Keratinocyte (primary cell): ENCODE data around the gene CEP20. TPM values are rescaled to one million over a fixed set of nuclear protein-coding genes. Genes with fewer than 3 reads are reported as not detected.

Source experiments
- DNase-seq: peaks from one replicate; pipeline ENCODE4 v3.0.0-alpha.2; 2011; ENCODE audit warnings: low read depth, missing footprints, low spot score
- FAIRE-seq: peaks from 2 replicates; lab custom pipeline; 2011; peaks lifted over from hg19 to GRCh38; lab: Jason Lieb, UNC
- H2AFZ ChIP-seq: 2 replicates; pipeline ENCODE4 v1.6.0; 2012; ENCODE audit warnings: low read length, control low read depth, inconsistent platforms; ENCODE audit not compliant: control insufficient read depth
- H3K27ac ChIP-seq: 2 replicates; pipeline ENCODE4 v1.5.1; 2011; ENCODE audit warnings: low read length; ENCODE audit not compliant: control insufficient read depth, insufficient read depth
- H3K27me3 ChIP-seq: 3 replicates; pipeline ENCODE4 v1.6.0; 2011; ENCODE audit warnings: low read length; ENCODE audit not compliant: control insufficient read depth, insufficient read depth; ENCODE audit errors: extremely low read depth
- H3K36me3 ChIP-seq, 2 experiments: 2 replicates in 1 of 2; 3 replicates in 1 of 2; pipeline ENCODE4 v1.5.1; 2011; ENCODE audit warnings: low read length in 2 of 2, mild to moderate bottlenecking in 1 of 2; ENCODE audit not compliant: control insufficient read depth in 2 of 2, insufficient read depth in 2 of 2; ENCODE audit errors: extremely low read depth in 1 of 2
- H3K4me1 ChIP-seq: 3 replicates; pipeline ENCODE4 v1.5.1; 2011; ENCODE audit warnings: low read length; ENCODE audit not compliant: control insufficient read depth, insufficient read depth; ENCODE audit errors: extremely low read depth
- H3K4me2 ChIP-seq: 3 replicates; pipeline ENCODE4 v1.6.0; 2011; ENCODE audit warnings: low read depth, low read length; ENCODE audit not compliant: control insufficient read depth, insufficient read depth; ENCODE audit errors: extremely low read depth
- H3K4me3 ChIP-seq, 3 experiments: fragments of 200-600 bp in 1 of 3; sonication (generic) in 1 of 3; 2 replicates in 2 of 3; 3 replicates in 1 of 3; pipeline ENCODE4 v1.5.1; 2011 to 2016; ENCODE audit warnings: low read length in 3 of 3, mild to moderate bottlenecking in 3 of 3, control low read depth in 2 of 3, inconsistent platforms in 1 of 3, low read depth in 1 of 3, mixed read lengths in 1 of 3, mixed run types in 1 of 3, moderate library complexity in 1 of 3; ENCODE audit not compliant: control insufficient read depth in 2 of 3, insufficient read depth in 2 of 3; ENCODE audit errors: extremely low read depth in 1 of 3
- H3K79me2 ChIP-seq: 2 replicates; pipeline ENCODE4 v1.6.0; 2012; ENCODE audit warnings: low read length; ENCODE audit not compliant: control insufficient read depth, insufficient read depth
- H3K9ac ChIP-seq: 3 replicates; pipeline ENCODE4 v1.6.0; 2011; ENCODE audit warnings: low read length; ENCODE audit not compliant: control insufficient read depth, insufficient read depth; ENCODE audit errors: extremely low read depth
- H3K9me1 ChIP-seq: 3 replicates; pipeline ENCODE4 v1.6.0; 2011; ENCODE audit warnings: low read length; ENCODE audit not compliant: control insufficient read depth, insufficient read depth; ENCODE audit errors: extremely low read depth
- H3K9me3 ChIP-seq: 2 replicates; pipeline ENCODE4 v1.5.1; 2012; ENCODE audit warnings: low read depth, low read length; ENCODE audit not compliant: control insufficient read depth
- H4K20me1 ChIP-seq: 3 replicates; pipeline ENCODE4 v1.6.0; 2011; ENCODE audit warnings: low read length; ENCODE audit not compliant: control insufficient read depth, insufficient read depth; ENCODE audit errors: extremely low read depth
- EZH2 ChIP-seq: IDR thresholded peaks from one replicate; pipeline ENCODE4 v1.6.1; 2012; ENCODE audit warnings: inconsistent platforms, mild to moderate bottlenecking, low read length, moderate library complexity
- dilution Hi-C: fragments of 300-500 bp; cut with MboI; formaldehyde crosslinking; loops from one replicate; pipeline ENCODE4 v1.7.0; 2020; ENCODE audit warnings: low sequenced_read_pairs; ENCODE audit not compliant: extremely low pct_ligation_motif_present
- polyA plus RNA-seq, 5 experiments: library from polyadenylated mRNA; depleted of rRNA in 3 of 5; stranded (reverse) in 3 of 5; stranded (forward) in 1 of 5; unstranded in 1 of 5; fragments of >200 nt; gene quantifications; 1 replicate in 1 of 5; 2 replicates in 3 of 5; 3 replicates in 1 of 5; pipeline versions ENCODE4 v1.2.1 to v1.2.3, GENCODE V29; 2011 to 2012; ENCODE audit warnings: missing spikeins in 2 of 5, low read depth in 1 of 5, low replicate concordance in 1 of 5
- TF ChIP-seq, protein P1 (sequence below), 3 experiments: IDR thresholded peaks in 1 of 3; conservative IDR thresholded peaks in 1 of 3; optimal IDR thresholded peaks in 1 of 3; 2 replicates in 2 of 3; 3 replicates in 1 of 3; pipeline versions ENCODE3 to v1.5.1; 2011; ENCODE audit warnings: low read length in 3 of 3, mild to moderate bottlenecking in 3 of 3, moderate library complexity in 2 of 3, control low read depth in 1 of 3, inconsistent platforms in 1 of 3; ENCODE audit not compliant: insufficient read depth in 2 of 3; ENCODE audit errors: extremely low read depth in 1 of 3

Gene CEP20
- polyA plus RNA-seq, 1 donor (not counting 4 experiments of a cell fraction or from before 2014, with no cell fraction given): 44.1 TPM

DNA sequence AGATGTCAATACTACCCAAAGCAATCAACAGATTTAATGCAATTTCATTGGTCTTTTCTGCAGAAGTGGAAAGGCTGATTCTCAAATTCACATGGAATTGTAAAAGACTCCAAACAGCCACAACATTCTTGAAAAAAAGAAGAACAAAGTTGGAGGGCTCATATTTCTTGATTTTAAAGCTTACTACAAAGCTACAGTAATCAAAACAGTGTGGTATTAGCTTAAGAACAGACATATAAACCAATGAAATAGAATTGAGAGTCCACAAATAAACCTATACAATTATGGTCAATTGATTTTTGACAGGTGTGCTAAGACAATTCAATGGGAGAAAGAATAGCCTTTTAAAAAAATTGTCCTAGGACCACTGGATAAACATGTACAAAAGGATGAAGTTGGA is 46.6 kb upstream of the CEP20 start:
- Histone ChIP-seq H2AFZ (no peak overlapping the region), H3K4me3 (no peak overlapping the region), H3K4me2 (no peak overlapping the region), H3K27me3 (no peaks in the 10 kb centered on the region), H3K9ac (no peak overlapping the region), H3K4me1 (no peaks in the 10 kb centered on the region), H3K36me3 (no peaks in the 10 kb centered on the region), H4K20me1 (no peaks in the 10 kb centered on the region), H3K27ac (no peak overlapping the region), H3K9me1 (no peaks in the 10 kb centered on the region), H3K79me2 (no peaks in the 10 kb centered on the region), H3K9me3 (no peaks in the 10 kb centered on the region)
- dilution Hi-C loops: no loop called here
- TF ChIP-seq, protein P1, sequence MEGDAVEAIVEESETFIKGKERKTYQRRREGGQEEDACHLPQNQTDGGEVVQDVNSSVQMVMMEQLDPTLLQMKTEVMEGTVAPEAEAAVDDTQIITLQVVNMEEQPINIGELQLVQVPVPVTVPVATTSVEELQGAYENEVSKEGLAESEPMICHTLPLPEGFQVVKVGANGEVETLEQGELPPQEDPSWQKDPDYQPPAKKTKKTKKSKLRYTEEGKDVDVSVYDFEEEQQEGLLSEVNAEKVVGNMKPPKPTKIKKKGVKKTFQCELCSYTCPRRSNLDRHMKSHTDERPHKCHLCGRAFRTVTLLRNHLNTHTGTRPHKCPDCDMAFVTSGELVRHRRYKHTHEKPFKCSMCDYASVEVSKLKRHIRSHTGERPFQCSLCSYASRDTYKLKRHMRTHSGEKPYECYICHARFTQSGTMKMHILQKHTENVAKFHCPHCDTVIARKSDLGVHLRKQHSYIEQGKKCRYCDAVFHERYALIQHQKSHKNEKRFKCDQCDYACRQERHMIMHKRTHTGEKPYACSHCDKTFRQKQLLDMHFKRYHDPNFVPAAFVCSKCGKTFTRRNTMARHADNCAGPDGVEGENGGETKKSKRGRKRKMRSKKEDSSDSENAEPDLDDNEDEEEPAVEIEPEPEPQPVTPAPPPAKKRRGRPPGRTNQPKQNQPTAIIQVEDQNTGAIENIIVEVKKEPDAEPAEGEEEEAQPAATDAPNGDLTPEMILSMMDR (optimal IDR thresholded peaks at IDR 0.05 in 1 of 3, IDR thresholded peaks at IDR 0.05 in 1 of 3, conservative IDR thresholded peaks at IDR 0.05 in 1 of 3; ENCODE audit: extremely low read depth in 1 of 3, insufficient read depth in 2 of 3, low read length in 3 of 3): no peak
- TF ChIP-seq EZH2: no peak
- FAIRE-seq (no peak), DNase-seq (no peak)

DNA sequence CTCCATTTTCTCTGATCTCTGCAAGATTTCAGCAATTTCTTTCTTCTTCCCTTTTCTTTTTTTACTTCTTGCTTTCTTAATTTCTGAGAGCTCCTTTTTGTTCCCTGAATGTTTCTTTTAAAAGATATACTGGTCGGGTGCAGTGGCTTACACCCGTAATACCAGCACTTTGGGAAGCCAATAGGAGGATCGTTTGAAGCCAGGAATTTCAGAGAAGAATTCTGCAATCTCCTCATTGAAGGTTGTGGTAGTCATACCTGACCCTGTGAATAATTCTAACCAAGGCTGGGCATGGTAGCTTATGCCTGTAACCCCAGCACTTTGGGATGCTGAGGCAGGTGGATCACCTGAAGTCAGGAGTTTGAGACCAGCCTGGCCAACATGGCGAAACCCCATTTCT is 45.4 kb upstream of the CEP20 start:
- no peaks in the 10 kb centered on the region for H3K9me1 ChIP-seq
- TF ChIP-seq EZH2: no peak
- TF ChIP-seq, protein P1 (optimal IDR thresholded peaks at IDR 0.05 in 1 of 3, IDR thresholded peaks at IDR 0.05 in 1 of 3, conservative IDR thresholded peaks at IDR 0.05 in 1 of 3; ENCODE audit: extremely low read depth in 1 of 3, insufficient read depth in 2 of 3, low read length in 3 of 3): no peak
- no peak overlapping the region for H3K4me3 ChIP-seq
- no peaks in the 10 kb centered on the region for H3K4me1 ChIP-seq
- no peaks in the 10 kb centered on the region for H3K36me3 ChIP-seq
- H3K4me2 ChIP-seq: no peak overlapping the region
- no peak overlapping the region for H3K27ac ChIP-seq
- H4K20me1 ChIP-seq: no peaks in the 10 kb centered on the region
- no peak overlapping the region for H3K9ac ChIP-seq
- DNase-seq: no peak
- H2AFZ ChIP-seq: no peak overlapping the region
- FAIRE-seq: no peak
- no peaks in the 10 kb centered on the region for H3K79me2 ChIP-seq
- H3K27me3 ChIP-seq: no peaks in the 10 kb centered on the region
- no peaks in the 10 kb centered on the region for H3K9me3 ChIP-seq
- dilution Hi-C loops: no loop called here
